NCI-H2171 treated with DMSO at 0.1 percent for 48 hours (cell line): ENCODE data around the gene PLEKHG4B.
A peak's percentile ranks its signal among the peaks of the same experiment; 100 is the strongest.
"Not testable (repeated sequence)": the region's sequence is repeated elsewhere in the genome, so short reads cannot be mapped to it uniquely, and the experiment has no call there.

ENCODE experiments used
- DNase-seq: peaks from one replicate; lab custom pipeline; 2025; lab: John Stamatoyannopoulos, UW

The PLEKHG4B gene

GRCh38 chr5:91556-92263, at the start of gene PLEKHG4B:
Gene PLEKHG4B (plus strand): TSS chr5:92168. CDS start chr5:92232, 64 bp downstream.
- DNase-seq = peak; percentile 97

- no peak for DNase-seq
Observed at GRCh38 chr5:42250-42649, 49.7 kb upstream of the PLEKHG4B start.

- DNase-seq = peak; percentile 97
Observed at GRCh38 chr5:48192-48591, 43.8 kb upstream of the PLEKHG4B start.

- DNase-seq = not testable (repeated sequence)
Observed at GRCh38 chr5:49530-49929, 42.4 kb upstream of the PLEKHG4B start.

- no peak for DNase-seq
Observed at GRCh38 chr5:49953-50544, 41.9 kb upstream of the PLEKHG4B start.

GRCh38 chr5:50724-51499, 41.1 kb upstream of the PLEKHG4B start:
- DNase-seq = no peak

GRCh38 chr5:51500-51823, 40.5 kb upstream of the PLEKHG4B start:
- no peak for DNase-seq

- peak; percentile 64 for DNase-seq
Observed at GRCh38 chr5:53381-54174, 38.4 kb upstream of the PLEKHG4B start.

GRCh38 chr5:54175-54730, 37.7 kb upstream of the PLEKHG4B start:
- DNase-seq = no peak

- no peak for DNase-seq
Observed at GRCh38 chr5:54876-55569, 36.9 kb upstream of the PLEKHG4B start.

GRCh38 chr5:56561-57290, 35.2 kb upstream of the PLEKHG4B start:
- DNase-seq = peak; percentile 36

GRCh38 chr5:60250-60649, 31.7 kb upstream of the PLEKHG4B start:
- not testable (repeated sequence) for DNase-seq

- DNase-seq = no peak
Observed at GRCh38 chr5:70440-70839, 21.5 kb upstream of the PLEKHG4B start.

GRCh38 chr5:72316-73180, 19.4 kb upstream of the PLEKHG4B start:
- not testable (repeated sequence) for DNase-seq

GRCh38 chr5:73181-73447, 18.9 kb upstream of the PLEKHG4B start:
- DNase-seq = not testable (repeated sequence)

GRCh38 chr5:73768-74502, 18.0 kb upstream of the PLEKHG4B start:
- DNase-seq = no peak

GRCh38 chr5:74503-75109, 17.4 kb upstream of the PLEKHG4B start:
- DNase-seq = no peak

GRCh38 chr5:75331-76320, 16.3 kb upstream of the PLEKHG4B start:
- DNase-seq = no peak
